ENCODE data around the gene GATAD2A.
"Not testable (repeated sequence)": the region's sequence is repeated elsewhere in the genome, so short reads cannot be mapped to it uniquely, and the experiment has no call there.

The GATAD2A gene

DNA sequence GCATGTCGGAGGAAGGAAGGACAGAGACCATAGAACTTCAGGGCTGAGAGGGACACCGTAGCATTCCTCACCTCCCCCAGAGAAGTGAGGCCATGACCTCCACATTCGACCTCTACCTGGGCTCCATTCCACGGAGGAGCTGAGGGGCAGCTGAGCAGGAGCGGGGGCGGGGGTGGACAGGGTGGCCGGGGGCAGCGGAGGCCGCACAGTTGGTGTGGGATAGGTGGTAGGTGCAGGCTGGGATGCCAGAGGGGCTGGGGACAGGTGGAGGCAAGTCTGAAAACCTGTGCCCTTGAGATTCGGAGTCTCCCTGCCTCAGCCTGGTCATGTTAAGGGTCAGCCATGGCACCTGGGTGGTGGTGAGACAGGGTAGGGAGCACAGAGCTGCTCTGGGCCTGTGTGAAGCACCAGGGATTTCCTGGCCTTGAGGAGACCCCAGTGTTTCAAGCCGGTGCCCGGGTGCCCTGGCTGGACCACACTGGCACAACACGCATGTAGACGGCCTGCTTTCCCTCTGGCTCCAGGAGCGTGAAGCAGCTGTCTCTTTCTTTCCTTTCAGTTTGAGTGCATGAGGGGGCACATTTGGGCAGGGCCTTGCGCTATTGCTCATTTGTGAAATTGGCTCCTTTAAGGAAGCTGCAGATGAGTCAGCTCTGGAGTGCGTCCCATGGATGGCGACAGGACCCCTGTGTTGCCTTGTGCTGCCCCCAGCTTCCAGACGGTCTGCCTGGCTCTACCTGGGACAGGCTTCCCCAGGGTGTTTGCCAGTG lies 58.1 kb downstream of the GATAD2A start:
- in situ Hi-C loops (cut with MboI; ENCODE audit: low sequenced_read_pairs) = no loop called here

GRCh38 chr19:19464339-19465098 lies 59.0 kb downstream of the GATAD2A start:
- in situ Hi-C loops (cut with MboI; ENCODE audit: low sequenced_read_pairs) = no loop called here

DNA sequence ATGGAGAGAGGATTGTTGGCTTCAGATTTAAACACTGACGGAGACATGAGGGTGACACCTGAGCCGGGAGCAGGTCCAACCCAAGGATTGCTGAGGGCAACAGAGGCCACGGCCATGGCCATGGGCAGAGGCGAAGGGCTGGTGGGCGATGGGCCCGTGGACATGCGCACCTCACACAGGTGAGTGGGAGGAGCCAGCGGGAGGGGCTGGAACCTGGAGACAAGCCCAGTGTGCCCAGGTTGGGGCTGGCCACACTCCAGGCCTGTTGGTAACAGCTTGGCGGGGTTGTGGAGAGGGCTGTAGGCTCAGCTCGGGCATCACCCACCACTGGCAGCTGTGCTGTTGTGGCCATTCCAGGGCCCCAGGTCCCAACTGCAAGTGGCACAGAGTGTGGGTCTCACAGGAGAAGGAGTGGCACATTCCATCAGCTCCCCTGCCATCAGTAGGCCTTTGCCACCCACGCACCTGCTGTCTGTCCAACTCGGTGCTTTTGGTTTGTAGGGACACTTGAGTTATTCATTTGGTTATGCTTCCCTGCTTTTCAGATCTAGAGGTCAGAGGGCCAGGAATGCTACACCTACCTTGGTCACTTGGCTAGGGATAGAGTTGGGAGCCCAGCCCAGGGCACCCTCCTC lies 60.1 kb downstream of the GATAD2A start:
- in situ Hi-C loops (cut with MboI; ENCODE audit: low sequenced_read_pairs) = no loop called here

- in situ Hi-C loops (cut with MboI; ENCODE audit: low sequenced_read_pairs) = no loop called here
Observed at GRCh38 chr19:19466201-19466600, 60.7 kb downstream of the GATAD2A start.

GRCh38 chr19:19468424-19469050 lies 63.1 kb downstream of the GATAD2A start:
- in situ Hi-C loops (cut with MboI; ENCODE audit: low sequenced_read_pairs) = no loop called here

DNA sequence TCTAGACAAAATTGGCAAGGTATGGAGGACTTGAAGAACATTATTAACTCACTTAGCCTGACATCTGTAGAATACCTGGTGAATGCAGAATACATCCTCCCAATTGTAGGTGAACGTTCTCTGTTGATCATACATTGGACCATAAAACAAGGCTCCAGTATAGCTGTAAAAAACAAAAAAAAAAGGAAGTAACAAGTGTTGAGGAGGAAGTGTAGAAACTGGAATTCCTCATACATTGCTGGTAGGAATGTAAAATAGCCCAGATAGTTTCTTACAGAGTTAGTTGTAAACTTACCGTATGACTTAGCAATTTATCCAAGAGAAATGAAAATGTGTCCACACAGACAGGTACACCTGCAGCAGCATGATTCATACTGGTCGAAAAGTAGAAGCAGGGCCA lies 65.1 kb downstream of the GATAD2A start:
- in situ Hi-C loops (cut with MboI; ENCODE audit: low sequenced_read_pairs) = no loop called here

GRCh38 chr19:19471682-19472081 lies 66.2 kb downstream of the GATAD2A start:
- in situ Hi-C loops (cut with MboI; ENCODE audit: low sequenced_read_pairs) = no loop called here

DNA sequence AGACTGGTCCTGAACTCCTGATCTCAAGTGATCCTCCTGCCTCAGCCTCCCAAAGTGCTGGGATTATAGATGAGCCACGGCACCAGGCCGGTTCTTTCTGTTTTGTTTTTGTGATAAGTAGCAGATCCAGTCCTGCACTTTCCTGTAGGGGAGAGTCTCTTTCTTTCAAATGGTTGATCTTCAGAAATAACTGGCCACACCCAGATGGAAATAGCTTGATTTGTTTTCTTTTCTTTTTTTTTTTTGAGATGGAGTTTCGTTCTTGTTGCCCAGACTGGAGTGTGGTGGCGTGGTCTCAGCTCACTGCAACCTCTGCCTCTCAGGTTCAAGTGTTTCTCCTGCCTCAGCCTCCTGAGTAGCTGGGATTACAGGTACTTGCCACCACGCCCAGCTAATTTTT lies 66.6 kb downstream of the GATAD2A start:
- in situ Hi-C loops (cut with MboI; ENCODE audit: low sequenced_read_pairs) = not testable (repeated sequence)

DNA sequence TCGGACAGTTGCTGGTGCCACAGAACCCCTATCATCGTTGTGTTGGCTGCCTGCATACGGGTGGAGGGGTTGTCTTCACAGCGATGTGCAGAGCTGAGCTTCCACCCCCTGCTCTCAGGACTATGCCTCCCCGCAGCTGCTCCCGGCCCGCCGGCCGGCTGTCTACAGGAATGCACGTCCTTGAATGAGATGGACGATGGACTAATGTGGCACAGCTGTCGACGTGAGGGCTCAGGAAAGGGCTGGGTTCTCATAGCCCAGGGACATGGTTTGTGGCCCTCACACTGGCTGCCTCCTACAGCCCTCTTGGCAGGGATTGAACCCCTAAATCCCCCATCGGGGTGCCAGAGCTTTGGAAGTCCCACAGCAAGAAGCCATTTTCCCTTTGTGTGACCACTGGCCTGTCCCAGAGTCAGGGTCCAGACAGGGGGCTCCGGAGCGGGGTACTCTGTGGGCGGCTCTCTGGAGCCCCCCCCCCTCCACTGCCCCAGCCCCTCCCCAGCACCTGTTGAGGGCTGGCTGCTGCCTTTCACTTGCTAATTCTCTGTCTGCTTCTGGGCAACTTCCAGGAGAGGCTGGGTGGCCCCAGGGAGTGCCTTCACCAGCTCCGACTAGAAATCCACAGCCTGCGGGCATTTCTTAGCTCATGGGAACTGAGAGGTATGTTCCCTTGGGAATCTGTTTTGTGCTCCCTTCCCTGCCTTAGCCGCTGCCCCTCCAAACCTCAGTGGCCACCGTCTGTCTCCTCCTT lies 69.7 kb downstream of the GATAD2A start:
- in situ Hi-C loops (cut with MboI; ENCODE audit: low sequenced_read_pairs) = loop anchor here (25.0 kb wide), 1 partner anchor 313 kb away; the partner anchor contains the start of gene MEF2B

DNA sequence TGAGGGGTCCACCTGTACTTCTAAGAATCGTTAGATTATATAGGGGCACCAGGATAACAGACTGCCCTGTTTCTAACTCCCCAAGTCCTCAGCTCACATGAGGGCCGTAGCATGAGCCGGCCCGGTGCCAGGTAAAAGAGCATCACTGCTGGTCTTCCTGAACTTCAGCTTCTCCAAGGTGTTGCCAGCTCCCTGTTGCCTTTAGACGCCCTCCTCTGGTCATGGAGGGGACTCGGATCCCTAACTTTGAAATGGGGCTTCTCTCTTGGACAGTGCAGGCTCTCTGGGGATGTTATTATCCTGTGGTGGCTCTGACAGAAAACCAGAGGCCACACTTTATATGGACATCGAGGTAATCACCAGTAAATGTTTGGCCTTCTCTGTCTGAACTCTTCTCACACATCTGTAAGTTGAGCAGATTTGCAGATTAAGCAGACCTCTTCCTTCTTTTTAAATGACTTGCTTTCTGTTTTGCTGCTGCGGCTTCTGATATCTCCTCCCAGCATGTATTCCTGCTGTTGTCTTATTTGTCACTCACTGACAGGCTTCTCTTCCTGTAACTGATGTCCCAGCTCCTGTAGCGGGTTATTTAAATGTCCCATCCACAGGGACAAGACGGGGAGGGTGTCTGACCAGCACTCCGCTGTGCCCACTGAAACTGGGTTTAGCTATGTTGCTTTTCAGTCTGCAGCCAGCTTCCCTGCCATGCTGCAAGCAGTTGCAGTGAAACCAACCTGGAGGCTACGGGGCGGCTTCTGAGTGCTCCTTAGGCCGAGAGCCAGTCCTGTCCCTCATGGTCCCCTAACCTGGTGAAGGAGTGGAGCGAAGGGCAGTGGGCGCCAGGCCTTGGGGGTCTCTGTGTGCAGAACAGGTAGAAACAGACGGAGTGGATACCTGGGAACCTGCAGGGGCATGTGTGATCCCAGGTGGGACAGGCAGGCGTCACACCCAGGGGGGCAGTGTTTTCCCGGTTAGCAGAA lies 70.7 kb downstream of the GATAD2A start:
- in situ Hi-C loops (cut with MboI; ENCODE audit: low sequenced_read_pairs) = loop anchor here (25.0 kb wide), 1 partner anchor 314 kb away; the partner anchor contains the start of gene MEF2B

GRCh38 chr19:19477705-19478383 lies 72.4 kb downstream of the GATAD2A start:
- in situ Hi-C loops (cut with MboI; ENCODE audit: low sequenced_read_pairs) = loop anchor here (25.0 kb wide), 1 partner anchor 316 kb away; the partner anchor contains the start of gene MEF2B

- in situ Hi-C loops (cut with MboI; ENCODE audit: low sequenced_read_pairs) = loop anchor here (25.0 kb wide), 1 partner anchor 318 kb away; the partner anchor contains the start of gene MEF2B
Observed at GRCh38 chr19:19480688-19481087, 75.2 kb downstream of the GATAD2A start.

GRCh38 chr19:19482809-19483596 lies 77.5 kb downstream of the GATAD2A start:
- in situ Hi-C loops (cut with MboI; ENCODE audit: low sequenced_read_pairs) = loop anchor here (25.0 kb wide), 1 partner anchor 321 kb away; the partner anchor contains the start of gene MEF2B

GRCh38 chr19:19485161-19485997 lies 79.9 kb downstream of the GATAD2A start:
- in situ Hi-C loops (cut with MboI; ENCODE audit: low sequenced_read_pairs) = loop anchor here (25.0 kb wide), 1 partner anchor 323 kb away; the partner anchor contains the start of gene MEF2B

- in situ Hi-C loops (cut with MboI; ENCODE audit: low sequenced_read_pairs) = loop anchor here (25.0 kb wide), 1 partner anchor 324 kb away; the partner anchor contains the start of gene MEF2B
Observed at GRCh38 chr19:19485998-19486290, 80.5 kb downstream of the GATAD2A start.

GRCh38 chr19:19486343-19487076 lies 81.0 kb downstream of the GATAD2A start:
- in situ Hi-C loops (cut with MboI; ENCODE audit: low sequenced_read_pairs) = loop anchor here (25.0 kb wide), 1 partner anchor 324 kb away; the partner anchor contains the start of gene MEF2B

All from HL-60/S4 (cell line).